Fibroblast of lung (primary cell): Measurements from ENCODE around the gene PWP1. TPM values are rescaled to one million over a fixed set of nuclear protein-coding genes. Genes with fewer than 3 reads are reported as not detected.

Experiments
- DNase-seq, 2 donors: peaks; one replicate each; pipeline versions ENCODE4 v3.0.0 to v3.0.0-alpha.2; 2010; ENCODE audit warnings: low read depth in 2 of 2
- H2AFZ ChIP-seq: 2 replicates; pipeline ENCODE4 v1.5.1; 2012; ENCODE audit warnings: low read length, control low read depth, inconsistent platforms
- H3K27ac ChIP-seq: 2 replicates; pipeline ENCODE4 v1.5.1; 2011; ENCODE audit warnings: low read length, control low read depth; ENCODE audit not compliant: insufficient read depth
- H3K27me3 ChIP-seq: 2 replicates; pipeline ENCODE4 v1.5.1; 2011; ENCODE audit warnings: mild to moderate bottlenecking, low read length; ENCODE audit not compliant: control insufficient read depth, insufficient read depth
- H3K36me3 ChIP-seq: 2 replicates; pipeline ENCODE4 v1.5.1; 2011; ENCODE audit warnings: low read length; ENCODE audit not compliant: control insufficient read depth, insufficient read depth
- H3K4me1 ChIP-seq: 2 replicates; pipeline ENCODE4 v1.5.1; 2011; ENCODE audit warnings: low read length; ENCODE audit not compliant: control insufficient read depth, insufficient read depth; ENCODE audit errors: extremely low read depth
- H3K4me2 ChIP-seq: 2 replicates; pipeline ENCODE4 v1.5.1; 2011; ENCODE audit warnings: low read length, control low read depth; ENCODE audit not compliant: insufficient read depth; ENCODE audit errors: extremely low read depth
- H3K4me3 ChIP-seq, 4 experiments: fragments of 200-600 bp in 1 of 4; sonication (generic) in 1 of 4; replicated peaks in 1 of 4; 2 replicates each; pipeline ENCODE4 v1.5.1; 2011 to 2016; ENCODE audit warnings: low read length in 4 of 4, low read depth in 3 of 4, mild to moderate bottlenecking in 3 of 4, control low read depth in 2 of 4, inconsistent platforms in 1 of 4, mixed read lengths in 1 of 4; ENCODE audit not compliant: insufficient read depth in 1 of 4; ENCODE audit errors: control extremely low read depth in 1 of 4
- H3K79me2 ChIP-seq: 2 replicates; pipeline ENCODE4 v1.5.1; 2012; ENCODE audit warnings: mild to moderate bottlenecking, low read length, inconsistent platforms; ENCODE audit not compliant: control insufficient read depth, insufficient read depth
- H3K9ac ChIP-seq: 2 replicates; pipeline ENCODE4 v1.5.1; 2011; ENCODE audit warnings: mild to moderate bottlenecking, low read length, control low read depth; ENCODE audit not compliant: insufficient read depth
- H3K9me3 ChIP-seq: 2 replicates; pipeline ENCODE4 v1.5.1; 2012; ENCODE audit warnings: low read depth, low read length; ENCODE audit not compliant: control insufficient read depth, insufficient read depth
- H4K20me1 ChIP-seq: 2 replicates; pipeline ENCODE4 v1.5.1; 2011; ENCODE audit warnings: low read length; ENCODE audit not compliant: control insufficient read depth, insufficient read depth; ENCODE audit errors: extremely low read depth
- CTCF ChIP-seq, 2 donors: IDR thresholded peaks in 1 of 2; conservative IDR thresholded peaks in 1 of 2; 1 replicate in 1 of 2; 2 replicates in 1 of 2; pipeline ENCODE4 v1.5.1; 2011 to 2012; ENCODE audit warnings: low read length in 2 of 2, control low read depth in 1 of 2, inconsistent platforms in 1 of 2, low read depth in 1 of 2, mild to moderate bottlenecking in 1 of 2
- EZH2 ChIP-seq: IDR thresholded peaks from 2 replicates; pipeline ENCODE4 v1.5.1; 2012; ENCODE audit warnings: low read length, control low read depth, mild to moderate bottlenecking; ENCODE audit errors: missing control alignments
- polyA plus RNA-seq, 2 donors: library from polyadenylated mRNA; depleted of rRNA in 1 of 2; stranded (reverse) in 1 of 2; unstranded in 1 of 2; fragments of >200 nt; gene quantifications; 2 replicates each; pipeline ENCODE4 v1.2.1, GENCODE V29; 2011 to 2012; ENCODE audit warnings: missing spikeins in 1 of 2
- total RNA-seq: library from RNA; depleted of rRNA; stranded (reverse); fragments of >200 nt; gene quantifications from 2 replicates; pipeline ENCODE4 v1.2.1, GENCODE V29; 2014

PWP1 gene
- total and polyA plus RNA-seq, 2 donors (not counting 1 experiment from before 2014, with no cell fraction given), result 42.3 to 218 TPM

GRCh38 chr12:107660861-107661415, 24.7 kb upstream of the PWP1 start:
- H3K36me3 ChIP-seq, result no peaks in the 10 kb centered on the region
- no peaks in the 10 kb centered on the region for H3K9me3 ChIP-seq
- H3K4me1 ChIP-seq, result no peaks in the 10 kb centered on the region
- H3K27me3 ChIP-seq, result peaks cover under 1% of the 10 kb centered on the region
- DNase-seq, result no peak
- no peak overlapping the region for H3K4me3 ChIP-seq
- no peak overlapping the region for H3K4me2 ChIP-seq
- H3K79me2 ChIP-seq, result no peaks in the 10 kb centered on the region
- H3K9ac ChIP-seq, result no peak overlapping the region
- H3K27ac ChIP-seq, result no peak overlapping the region
- TF ChIP-seq EZH2 (no peak), CTCF (conservative IDR thresholded peaks at IDR 0.05 in 1 of 2, IDR thresholded peaks at IDR 0.05 in 1 of 2; ENCODE audit: low read depth in 1 of 2, low read length in 2 of 2) (no peak)
- H2AFZ ChIP-seq, result no peak overlapping the region
- H4K20me1 ChIP-seq, result no peaks in the 10 kb centered on the region

GRCh38 chr12:107661830-107662229, 23.8 kb upstream of the PWP1 start:
- Histone ChIP-seq H3K9me3 (no peaks in the 10 kb centered on the region), H3K27me3 (peaks cover 2% of the 10 kb centered on the region), H3K27ac (no peak overlapping the region), H3K36me3 (no peaks in the 10 kb centered on the region), H2AFZ (no peak overlapping the region), H4K20me1 (no peaks in the 10 kb centered on the region), H3K4me1 (no peaks in the 10 kb centered on the region), H3K4me2 (no peak overlapping the region), H3K4me3 (no peak overlapping the region), H3K79me2 (no peaks in the 10 kb centered on the region), H3K9ac (no peak overlapping the region)
- TF ChIP-seq CTCF (conservative IDR thresholded peaks at IDR 0.05 in 1 of 2, IDR thresholded peaks at IDR 0.05 in 1 of 2; ENCODE audit: low read depth in 1 of 2, low read length in 2 of 2) (no peak), EZH2 (no peak)
- no peak for DNase-seq

- TF ChIP-seq CTCF (conservative IDR thresholded peaks at IDR 0.05 in 1 of 2, IDR thresholded peaks at IDR 0.05 in 1 of 2; ENCODE audit: low read depth in 1 of 2, low read length in 2 of 2), result no peak
- Histone ChIP-seq H3K79me2 (no peaks in the 10 kb centered on the region), H4K20me1 (no peaks in the 10 kb centered on the region), H3K27ac (no peak overlapping the region), H3K4me2 (no peak overlapping the region), H3K4me3 (no peak overlapping the region), H2AFZ (no peak overlapping the region), H3K36me3 (no peaks in the 10 kb centered on the region), H3K27me3 (peaks cover 2% of the 10 kb centered on the region), H3K4me1 (no peaks in the 10 kb centered on the region), H3K9me3 (no peaks in the 10 kb centered on the region), H3K9ac (no peak overlapping the region)
- DNase-seq, result no peak
These were observed 23.1 kb upstream of the PWP1 start for GRCh38 chr12:107662484-107662883.
